Measurements from ENCODE around the gene GRIN2C. TPM values are rescaled to one million over a fixed set of nuclear protein-coding genes. Genes with fewer than 3 reads are reported as not detected.

Gene GRIN2C
- total RNA-seq, 1 experiment from 2014 or later: 0.44 TPM

GRCh38 chr17:74808714-74809430, 50.8 kb downstream of the GRIN2C start:
- H2BK15ac ChIP-seq (ENCODE audit: low read depth, low read length): no peak overlapping the region
- no peak overlapping the region for H2BK20ac ChIP-seq (ENCODE audit: low read depth, low read length, poor library complexity, severe bottlenecking)
- H3K4me1 ChIP-seq (ENCODE audit: insufficient read depth, low read length): no peaks in the 10 kb centered on the region
- Mint-ChIP-seq H3K9me3 (no peaks in the 10 kb centered on the region), H3K27me3 (ENCODE audit: low read depth) (peaks cover 16% of the 10 kb centered on the region), H3K27ac (no peak overlapping the region; a peak in 1 of 7 replicates), H3K36me3 (ENCODE audit: insufficient read depth in 1 of 3, low read depth in 3 of 3) (peaks cover 0 to 11% (median 3%) of the 10 kb centered on the region in 3 experiments; a peak in 2 of 7 replicates), H3K4me1 (peaks cover 4 to 7% of the 10 kb centered on the region in 2 experiments; a peak in 2 of 4 replicates), H3K4me3 (no peak overlapping the region)
- H4K20me1 ChIP-seq (ENCODE audit: control insufficient read depth, insufficient read depth, insufficient read length): no peaks in the 10 kb centered on the region
- no peak overlapping the region for H2BK12ac ChIP-seq (ENCODE audit: insufficient read length, low read depth, low read length)
- H3K23me2 ChIP-seq (ENCODE audit: insufficient read length, low read depth, low read length, poor library complexity, severe bottlenecking): no peaks in the 10 kb centered on the region
- no peak overlapping the region for H3T11ph ChIP-seq (ENCODE audit: low read length)
- H3K9ac ChIP-seq (ENCODE audit: extremely low read depth, insufficient read length, low read length): no peak overlapping the region
- H2AFZ ChIP-seq (ENCODE audit: low read length): no peak overlapping the region
- no peak overlapping the region for H2BK5ac ChIP-seq (ENCODE audit: insufficient read length, low read length)
- H3K4ac ChIP-seq (ENCODE audit: low read depth, low read length): no peak overlapping the region
- no peak for DNase-seq
- no peak overlapping the region for H3K4me2 ChIP-seq (ENCODE audit: insufficient read depth, insufficient read length, low read length)
- H4K5ac ChIP-seq (ENCODE audit: insufficient read length, low read depth, low read length): no peak overlapping the region
- H3K18ac ChIP-seq (ENCODE audit: insufficient read length, low read depth, low read length): no peak overlapping the region
- no peak overlapping the region for H3K27ac ChIP-seq (ENCODE audit: insufficient read length, low read depth, low read length)
- no peak overlapping the region for H3K23ac ChIP-seq (ENCODE audit: insufficient read length, low read depth, low read length)
- H3K14ac ChIP-seq (ENCODE audit: insufficient read depth, low read length): no peak overlapping the region; the same call in 1 of the 2 replicates
- no peaks in the 10 kb centered on the region for H3K9me3 ChIP-seq (ENCODE audit: control insufficient read depth, low read depth, low read length)
- H4K91ac ChIP-seq (ENCODE audit: insufficient read length, low read depth, low read length): no peak overlapping the region
- H3K79me2 ChIP-seq (ENCODE audit: insufficient read depth, low read length): no peaks in the 10 kb centered on the region
- H3K56ac ChIP-seq (ENCODE audit: insufficient read length, low read depth, low read length): no peak overlapping the region
- no peaks in the 10 kb centered on the region for H3K79me1 ChIP-seq (ENCODE audit: insufficient read depth, low read depth, low read length, poor library complexity, severe bottlenecking)
- H3K27me3 ChIP-seq (ENCODE audit: insufficient read depth, low read length): no peaks in the 10 kb centered on the region
- H4K8ac ChIP-seq (replicated peaks; ENCODE audit: insufficient read length, low read depth, low read length): no peak overlapping the region
- H2BK120ac ChIP-seq (ENCODE audit: low read depth, low read length, poor library complexity, severe bottlenecking): no peak overlapping the region
- TF ChIP-seq CTCF (conservative IDR thresholded peaks at IDR 0.05): no peak
- WGBS (ENCODE audit: extremely low coverage, insufficient read length, low lambda C conversion rate): no CpG with 5 or more reads among the region's 17 CpGs
- no peak overlapping the region for H2AK5ac ChIP-seq (ENCODE audit: insufficient read length, low read length)

Measured in H9 (cell line).